Gastroesophageal sphincter (tissue), 4 donors: ENCODE measurements around the gene ANK2. TPM values are rescaled to one million over a fixed set of nuclear protein-coding genes. Genes with fewer than 3 reads are reported as not detected.

Experiments used
- ATAC-seq: fragments of 150-250 bp; one replicate; pipeline ENCODE4 v1.9.1; 2016; ENCODE audit warnings: mild to moderate bottlenecking, moderate library complexity
- H3K27ac ChIP-seq, 4 donors: fragments of 200-600 bp; sonication (generic) in 3 of 4; 1 replicate in 3 of 4; 2 replicates in 1 of 4; pipeline ENCODE4 v1.5.1; 2016 to 2019
- H3K27me3 ChIP-seq: fragments of 200-600 bp; sonication (generic); one replicate; pipeline ENCODE4 v1.5.1; 2019
- H3K36me3 ChIP-seq, 2 donors: fragments of 200-600 bp; sonication (generic); one replicate each; pipeline ENCODE4 v1.5.1; 2019; ENCODE audit warnings: control low read depth in 1 of 2
- H3K4me1 ChIP-seq, 3 donors: fragments of 200-600 bp; sonication (generic); 1 replicate in 2 of 3; 2 replicates in 1 of 3; pipeline ENCODE4 v1.5.1; 2016 to 2019; ENCODE audit warnings: control low read depth in 2 of 3
- H3K4me3 ChIP-seq, 2 donors: fragments of 200-600 bp; sonication (generic); one replicate each; pipeline ENCODE4 v1.5.1; 2019; ENCODE audit warnings: mild to moderate bottlenecking in 1 of 2, moderate library complexity in 1 of 2
- H3K9me3 ChIP-seq, 3 donors: fragments of 200-600 bp; sonication (generic); one replicate each; pipeline ENCODE4 v1.5.1; 2017 to 2019; ENCODE audit warnings: control low read depth in 2 of 3
- EP300 ChIP-seq: sonication (generic); formaldehyde crosslinking; IDR thresholded peaks from one replicate; pipeline ENCODE4 v1.6.1; 2017; ENCODE audit warnings: antibody characterized with exemption, mild to moderate bottlenecking
- POLR2A ChIP-seq, 2 donors: fragments of 450-650 bp; IDR thresholded peaks; one replicate each; pipeline ENCODE4 v1.6.1; 2017; ENCODE audit warnings: antibody characterized with exemption in 2 of 2, mild to moderate bottlenecking in 2 of 2, moderate library complexity in 1 of 2
- POLR2AphosphoS5 ChIP-seq: sonication (generic); formaldehyde crosslinking; IDR thresholded peaks from one replicate; pipeline ENCODE4 v1.6.1; 2017; ENCODE audit warnings: antibody characterized with exemption
- WGBS, 2 donors: methylation state at CpG; one replicate each; pipeline ENCODE4 v1.1.5; 2018; ENCODE audit warnings: low coverage in 1 of 2; 5-methylcytosine and 5-hydroxymethylcytosine counted together
- total RNA-seq, 4 donors: library from RNA; depleted of rRNA; stranded (reverse); fragments of >200 nt; gene quantifications; one replicate each; pipeline ENCODE4 v1.1.0, GENCODE V29; 2016
- TF ChIP-seq, protein P1 (sequence below), 4 experiments: fragments of 200-600 bp in 2 of 4; fragments of 450-650 bp in 2 of 4; sonication (generic) in 1 of 4; IDR thresholded peaks; one replicate each; pipeline ENCODE4 v1.5.1; 2017 to 2019; ENCODE audit warnings: antibody characterized with exemption in 4 of 4, mild to moderate bottlenecking in 2 of 4, moderate library complexity in 2 of 4

Gene ANK2
- total RNA-seq, 4 donors from 2014 or later, result 84.9 to 104 (median 91.5) TPM

DNA sequence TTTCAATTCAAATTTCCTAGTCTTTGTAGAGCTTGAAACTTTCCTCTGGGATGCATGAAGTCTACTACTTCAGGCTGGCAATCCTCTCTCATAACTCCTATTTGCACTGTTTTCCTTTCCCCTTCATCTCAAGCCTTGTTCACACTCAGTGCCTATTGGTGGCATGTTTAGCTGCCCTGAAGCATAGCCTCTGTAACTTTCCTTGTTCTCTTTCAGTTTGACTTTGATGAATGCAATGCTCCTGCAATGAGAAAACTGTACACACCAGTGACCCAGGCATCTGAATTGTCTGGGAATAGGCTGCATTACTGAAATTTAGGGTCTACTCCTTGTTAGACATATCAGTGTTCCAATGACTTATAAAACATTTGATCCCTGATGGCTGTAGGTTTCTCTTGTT lies 81.7 kb downstream of the ANK2 start:
- H3K4me3 ChIP-seq, result no peak overlapping the region
- no peaks in the 10 kb centered on the region for H3K9me3 ChIP-seq
- H3K4me1 ChIP-seq, result no peaks in the 10 kb centered on the region
- no peak overlapping the region for H3K27ac ChIP-seq
- ATAC-seq, result no peak
- TF ChIP-seq POLR2AphosphoS5 (no peak), POLR2A (IDR thresholded peaks at IDR 0.05) (no peak), EP300 (no peak)
- TF ChIP-seq, protein P1, sequence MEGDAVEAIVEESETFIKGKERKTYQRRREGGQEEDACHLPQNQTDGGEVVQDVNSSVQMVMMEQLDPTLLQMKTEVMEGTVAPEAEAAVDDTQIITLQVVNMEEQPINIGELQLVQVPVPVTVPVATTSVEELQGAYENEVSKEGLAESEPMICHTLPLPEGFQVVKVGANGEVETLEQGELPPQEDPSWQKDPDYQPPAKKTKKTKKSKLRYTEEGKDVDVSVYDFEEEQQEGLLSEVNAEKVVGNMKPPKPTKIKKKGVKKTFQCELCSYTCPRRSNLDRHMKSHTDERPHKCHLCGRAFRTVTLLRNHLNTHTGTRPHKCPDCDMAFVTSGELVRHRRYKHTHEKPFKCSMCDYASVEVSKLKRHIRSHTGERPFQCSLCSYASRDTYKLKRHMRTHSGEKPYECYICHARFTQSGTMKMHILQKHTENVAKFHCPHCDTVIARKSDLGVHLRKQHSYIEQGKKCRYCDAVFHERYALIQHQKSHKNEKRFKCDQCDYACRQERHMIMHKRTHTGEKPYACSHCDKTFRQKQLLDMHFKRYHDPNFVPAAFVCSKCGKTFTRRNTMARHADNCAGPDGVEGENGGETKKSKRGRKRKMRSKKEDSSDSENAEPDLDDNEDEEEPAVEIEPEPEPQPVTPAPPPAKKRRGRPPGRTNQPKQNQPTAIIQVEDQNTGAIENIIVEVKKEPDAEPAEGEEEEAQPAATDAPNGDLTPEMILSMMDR (IDR thresholded peaks at IDR 0.05), result no peak
- no peaks in the 10 kb centered on the region for H3K27me3 ChIP-seq
- no peaks in the 10 kb centered on the region for H3K36me3 ChIP-seq

DNA sequence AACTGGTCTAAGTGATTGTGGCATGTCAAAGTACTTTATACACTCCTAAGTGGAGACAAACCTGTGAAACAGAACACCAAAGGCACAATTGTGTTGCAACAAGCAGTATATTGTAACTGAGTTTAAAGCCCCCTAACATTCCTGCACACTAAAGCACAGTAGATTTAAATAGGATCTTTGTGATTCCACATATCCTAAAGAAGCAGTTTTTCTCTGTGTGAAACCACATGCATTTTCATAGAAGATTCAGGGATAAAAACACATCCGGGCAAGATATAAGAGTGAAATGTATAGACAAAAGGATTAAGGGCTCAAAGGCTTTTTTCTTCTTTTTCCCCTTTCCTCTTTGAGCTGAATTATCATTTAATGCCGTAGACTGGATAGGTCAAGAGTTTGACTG lies 82.2 kb downstream of the ANK2 start:
- 67 to 72% methylated on average over 2 of the region's 2 CpGs for WGBS, 2 donors
- Histone ChIP-seq H3K36me3 (no peaks in the 10 kb centered on the region), H3K27me3 (no peaks in the 10 kb centered on the region), H3K4me1 (no peaks in the 10 kb centered on the region), H3K4me3 (no peak overlapping the region), H3K27ac (no peak overlapping the region), H3K9me3 (no peaks in the 10 kb centered on the region)
- no peak for ATAC-seq
- TF ChIP-seq, protein P1 (IDR thresholded peaks at IDR 0.05), result no peak
- no peak for TF ChIP-seq EP300
- no peak for TF ChIP-seq POLR2AphosphoS5
- no peak for TF ChIP-seq POLR2A (IDR thresholded peaks at IDR 0.05)

DNA sequence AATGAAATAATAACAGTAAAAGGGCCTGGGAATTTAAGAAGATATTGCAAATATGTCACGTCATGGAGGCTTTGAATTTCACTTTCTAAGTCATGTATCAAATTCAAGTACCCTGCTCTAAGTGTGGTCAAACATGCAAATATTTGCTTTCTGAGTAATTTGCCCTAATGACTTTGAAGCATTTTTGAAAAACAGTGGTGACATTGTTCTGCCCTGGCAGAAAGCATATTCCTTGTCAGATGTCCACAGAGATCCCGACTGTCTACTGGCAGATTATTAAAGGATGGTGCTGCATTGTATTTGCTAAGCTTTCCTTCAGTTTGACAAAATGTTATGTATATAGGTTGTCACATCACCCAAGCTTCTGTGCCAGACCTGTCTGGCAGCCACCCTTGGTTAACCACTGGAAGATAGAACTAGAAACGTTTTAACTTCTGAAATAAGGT lies 92.5 kb downstream of the ANK2 start:
- Histone ChIP-seq H3K27ac (no peak overlapping the region), H3K9me3 (no peaks in the 10 kb centered on the region), H3K4me3 (no peak overlapping the region), H3K27me3 (no peaks in the 10 kb centered on the region), H3K36me3 (no peaks in the 10 kb centered on the region), H3K4me1 (peaks cover 0 to 21% (median 0%) of the 10 kb centered on the region in 3 donors)
- no peak for ATAC-seq
- WGBS, 2 donors, result 27 to 47% methylated on average over 2 to 3 of the region's 3 CpGs
- TF ChIP-seq POLR2A (IDR thresholded peaks at IDR 0.05), result no peak
- TF ChIP-seq, protein P1 (IDR thresholded peaks at IDR 0.05), result no peak
- TF ChIP-seq EP300, result no peak
- no peak for TF ChIP-seq POLR2AphosphoS5

DNA sequence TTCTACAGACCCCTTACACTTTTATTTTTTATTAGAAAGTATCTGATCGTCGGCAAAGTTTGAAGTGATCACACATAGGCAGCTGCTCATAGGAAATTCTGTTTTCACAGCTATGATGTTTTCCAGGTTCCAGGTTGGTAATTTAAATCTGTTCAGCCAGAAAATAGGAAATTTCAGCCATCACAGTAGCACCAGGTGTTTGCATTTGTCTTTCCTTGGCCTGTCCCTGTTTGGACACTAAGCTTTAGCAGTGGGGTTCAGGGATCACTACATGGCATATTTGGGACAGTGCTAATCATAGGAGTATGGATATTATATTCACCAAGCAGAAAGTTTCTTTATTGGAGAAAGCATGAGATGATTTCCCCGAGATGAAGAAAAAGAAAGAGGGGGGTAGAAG lies 92.9 kb downstream of the ANK2 start:
- H3K9me3 ChIP-seq, result no peaks in the 10 kb centered on the region
- H3K36me3 ChIP-seq, result no peaks in the 10 kb centered on the region
- peaks cover 0 to 21% (median 0%) of the 10 kb centered on the region in 3 donors for H3K4me1 ChIP-seq
- no peak for TF ChIP-seq POLR2A (IDR thresholded peaks at IDR 0.05)
- TF ChIP-seq, protein P1 (IDR thresholded peaks at IDR 0.05), result no peak
- TF ChIP-seq EP300, result no peak
- TF ChIP-seq POLR2AphosphoS5, result no peak
- WGBS, 2 donors, result 90 to 93% methylated on average over 2 to 3 of the region's 3 CpGs
- no peak overlapping the region for H3K27ac ChIP-seq
- ATAC-seq, result no peak
- H3K4me3 ChIP-seq, result no peak overlapping the region
- no peaks in the 10 kb centered on the region for H3K27me3 ChIP-seq

DNA sequence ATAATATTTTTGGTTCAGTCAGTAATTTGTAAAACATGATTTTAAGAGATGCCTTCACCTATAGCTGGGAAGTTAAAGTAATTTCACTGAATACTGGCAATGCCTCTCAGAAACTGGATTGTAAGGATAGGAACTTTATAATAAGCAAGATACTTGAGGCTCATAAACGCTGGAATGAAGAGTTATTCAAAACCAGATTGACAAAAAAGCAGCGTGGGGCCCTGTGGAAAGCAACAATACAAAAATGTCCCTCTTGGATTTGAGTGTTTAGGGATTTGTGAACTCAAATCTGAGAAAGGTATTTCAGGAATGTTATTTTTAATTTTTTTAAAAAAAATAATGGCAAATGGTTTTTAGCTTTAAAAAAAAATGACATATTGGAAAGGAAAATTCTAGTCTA lies 94.6 kb downstream of the ANK2 start:
- Histone ChIP-seq H3K9me3 (no peaks in the 10 kb centered on the region), H3K4me3 (no peak overlapping the region), H3K4me1 (peaks cover 0 to 21% (median 0%) of the 10 kb centered on the region in 3 donors), H3K27me3 (no peaks in the 10 kb centered on the region), H3K27ac (no peak overlapping the region), H3K36me3 (no peaks in the 10 kb centered on the region)
- no peak for ATAC-seq
- no peak for TF ChIP-seq EP300
- TF ChIP-seq, protein P1 (IDR thresholded peaks at IDR 0.05), result no peak
- no peak for TF ChIP-seq POLR2A (IDR thresholded peaks at IDR 0.05)
- no peak for TF ChIP-seq POLR2AphosphoS5
- 66 to 82% methylated on average over 2 of the region's 2 CpGs for WGBS, 2 donors
